K562 (cell line): Measurements from ENCODE around the gene RHOV. TPM values are rescaled to one million over a fixed set of nuclear protein-coding genes. Genes with fewer than 3 reads are reported as not detected.

Experiments used
- ATAC-seq: fragments of 200-7000 bp; cut with Tn5 transposase; 3 replicates; pipeline ENCODE4 v1.9.1; 2020; ENCODE audit warnings: moderate library complexity
- BruUV-seq: library from RNA; stranded (reverse); fragments of 400-500 nt; replicated peaks from 2 replicates; lab custom pipeline; 2021; lab: Mats Ljungman, UMichigan
- CTCF ChIA-PET: fragments of 300-600 bp; formaldehyde crosslinking; extraction: SDS; loops from one replicate; lab custom pipeline; 2021; ENCODE audit warnings: low intra/inter-chr PET ratio; lab: Yijun Ruan, JAX
- POLR2A ChIA-PET: fragments of 300-600, 350-650 bp; sonication (Branson Sonifier 250); formaldehyde crosslinking; extraction: SDS; loops from one replicate; lab custom pipeline; 2021; ENCODE audit warnings: antibody characterized with exemption, inconsistent platforms; lab: Yijun Ruan, JAX
- DNase-seq, 4 experiments: peaks; one replicate each; pipeline versions ENCODE4 v3.0.0 to v3.0.0-alpha.2; 2011 to 2018; ENCODE audit warnings: low spot score in 3 of 4, mixed read lengths in 3 of 4; ENCODE audit errors: extremely low read depth in 1 of 4
- FAIRE-seq: peaks from 2 replicates; lab custom pipeline; 2011; peaks lifted over from hg19 to GRCh38; lab: Jason Lieb, UNC
- H2AFZ ChIP-seq: 2 replicates; pipeline ENCODE4 v1.6.0; 2011; ENCODE audit warnings: low read depth, low read length, control low read depth, inconsistent platforms
- H3K27ac ChIP-seq: fragments of 200-600 bp; 3 replicates; pipeline ENCODE4 v1.8.0; 2011; ENCODE audit warnings: low read depth, mild to moderate bottlenecking, control low read depth, inconsistent platforms, low read length, moderate library complexity, mixed read lengths; ENCODE audit errors: extremely low read depth
- H3K27me3 ChIP-seq, 2 experiments: fragments of 300-600 bp in 1 of 2; 2 replicates in 1 of 2; 3 replicates in 1 of 2; pipeline versions ENCODE4 v1.6.0 to v1.8.0; 2011; ENCODE audit warnings: inconsistent platforms in 2 of 2, low read length in 2 of 2, mild to moderate bottlenecking in 1 of 2, mixed read lengths in 1 of 2, moderate library complexity in 1 of 2; ENCODE audit not compliant: control insufficient read depth in 2 of 2, insufficient read depth in 2 of 2
- H3K36me3 ChIP-seq: fragments of 300-600 bp; 3 replicates; pipeline ENCODE4 v1.8.0; 2011; ENCODE audit warnings: mild to moderate bottlenecking, low read length, inconsistent platforms; ENCODE audit not compliant: control insufficient read depth, insufficient read depth
- H3K4me1 ChIP-seq, 2 experiments: fragments of 200-600 bp in 1 of 2; replicated peaks in 1 of 2; 2 replicates in 1 of 2; 3 replicates in 1 of 2; pipeline versions ENCODE4 v1.5.1 to v1.8.0; 2011; ENCODE audit warnings: inconsistent platforms in 2 of 2, low read length in 2 of 2, mild to moderate bottlenecking in 1 of 2, mixed read lengths in 1 of 2, moderate library complexity in 1 of 2; ENCODE audit not compliant: control insufficient read depth in 2 of 2, insufficient read depth in 2 of 2
- H3K4me2 ChIP-seq: 2 replicates; pipeline ENCODE4 v1.6.1; 2011; ENCODE audit warnings: low read length, control low read depth, inconsistent platforms, mixed read lengths; ENCODE audit not compliant: insufficient read depth
- H3K4me3 ChIP-seq: fragments of 200-600 bp; sonication (generic), shearing (Covaris generic); 2 replicates; pipeline ENCODE4 v1.5.1; 2016; ENCODE audit warnings: control low read depth, inconsistent platforms
- H3K79me2 ChIP-seq: fragments of 200-600 bp; 3 replicates; pipeline ENCODE4 v1.8.0; 2011; ENCODE audit warnings: low read length, inconsistent platforms; ENCODE audit not compliant: control insufficient read depth, insufficient read depth
- H3K9ac ChIP-seq, 2 experiments: 2 replicates each; pipeline versions ENCODE4 v1.6.0 to v1.6.1; 2011; ENCODE audit warnings: low read depth in 2 of 2, low read length in 2 of 2, control low read depth in 1 of 2, inconsistent platforms in 1 of 2, mild to moderate bottlenecking in 1 of 2, mixed read lengths in 1 of 2; ENCODE audit not compliant: insufficient read depth in 1 of 2
- H3K9me1 ChIP-seq: one replicate; pipeline ENCODE4 v1.6.0; 2011; ENCODE audit warnings: inconsistent platforms, mild to moderate bottlenecking, low read length, moderate library complexity; ENCODE audit not compliant: control insufficient read depth, insufficient read depth
- H3K9me3 ChIP-seq: replicated peaks from 2 replicates; pipeline ENCODE4 v1.5.1; 2011; ENCODE audit warnings: low read depth, low read length, inconsistent platforms; ENCODE audit not compliant: control insufficient read depth, insufficient read depth
- H4K20me1 ChIP-seq: replicated peaks from 2 replicates; pipeline ENCODE4 v1.6.1; 2011; ENCODE audit warnings: low read length, inconsistent platforms, mixed read lengths; ENCODE audit not compliant: control insufficient read depth, insufficient read depth
- WGBS: fragments of 100-300 bp; shearing (Covaris generic); methylation state at CpG from one replicate; pipeline ENCODE4 v1.1.6; 2016; ENCODE audit warnings: low coverage, mixed read lengths; ENCODE audit not compliant: insufficient coverage; ENCODE audit errors: missing lambda C conversion rate; 5-methylcytosine and 5-hydroxymethylcytosine counted together
- in situ Hi-C: fragments of 300-500 bp; cut with MboI; formaldehyde crosslinking; loops from 4 replicates; pipeline ENCODE4 v1.15.0; 2018; ENCODE audit warnings: inconsistent platforms, mixed read lengths
- intact Hi-C: fragments of 100-400 bp; cut with micrococcal nuclease; formaldehyde crosslinking; loops from 2 replicates; pipeline ENCODE4 v1.14.2; 2022
- polyA plus RNA-seq, 8 experiments: library from polyadenylated mRNA; depleted of rRNA in 4 of 8; stranded (reverse) in 5 of 8; unstranded in 3 of 8; fragments of >200 nt; fragmentation: Nextera tagmentation in 2 of 8; fragmentation: Illumina TruSeq in 1 of 8; extraction: Ambion mirVana in 2 of 8; extraction: Trizol in 1 of 8; gene quantifications; 2 replicates each; pipeline versions ENCODE4 v1.2.1 to v1.2.3, GENCODE V29; 2011 to 2014; ENCODE audit warnings: inconsistent platforms in 1 of 8, missing spikeins in 1 of 8
- total RNA-seq, 7 experiments: library from RNA; depleted of rRNA in 6 of 7; stranded (reverse); fragments of >200 nt in 6 of 7; fragmentation: Illumina TruSeq in 2 of 7; extraction: Trizol in 2 of 7; gene quantifications; 2 replicates each; pipeline versions ENCODE4 v1.2.1 to v1.2.3, GENCODE V29; 2011 to 2021; ENCODE audit warnings: low replicate concordance in 1 of 7
- TF ChIP-seq, protein P1 (sequence below): fragments of 450-650 bp; IDR thresholded peaks from 2 replicates; pipeline ENCODE4 v1.6.1; 2017; ENCODE audit warnings: mild to moderate bottlenecking, moderate library complexity
- TF ChIP-seq, protein P2 (sequence below): fragments of 250-450 bp; sonication (Bioruptor Pico); IDR thresholded peaks from 2 replicates; pipeline ENCODE4 v1.8.0; 2022; ENCODE audit warnings: moderate library complexity, mild to moderate bottlenecking, inconsistent platforms

Gene RHOV
- total and polyA plus RNA-seq, 9 of the 15 experiments (the other 6 are each of a cell fraction or from before 2014, with no cell fraction given): 0.08 to 2.0 (median 1.1) TPM

DNA sequence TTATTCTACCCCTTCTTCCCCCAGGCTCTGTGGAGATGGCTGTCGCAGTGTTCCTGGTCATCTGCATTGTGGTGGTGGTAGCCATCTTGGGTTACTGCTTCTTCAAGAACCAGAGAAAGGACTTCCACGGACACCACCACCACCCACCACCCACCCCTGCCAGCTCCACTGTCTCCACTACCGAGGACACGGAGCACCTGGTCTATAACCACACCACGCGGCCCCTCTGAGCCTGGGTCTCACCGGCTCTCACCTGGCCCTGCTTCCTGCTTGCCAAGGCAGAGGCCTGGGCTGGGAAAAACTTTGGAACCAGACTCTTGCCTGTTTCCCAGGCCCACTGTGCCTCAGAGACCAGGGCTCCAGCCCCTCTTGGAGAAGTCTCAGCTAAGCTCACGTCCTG is 17.3 kb downstream of the RHOV start:
- Histone ChIP-seq H3K27me3 (no peaks in the 10 kb centered on the region; a peak in 1 of 5 replicates), H3K4me1 (peaks cover 13 to 26% of the 10 kb centered on the region in 2 experiments; a peak in 4 of 5 replicates), H3K9me3 (no peaks in the 10 kb centered on the region)
- POLR2A ChIA-PET: interaction anchor here (1.8 kb wide), 1 partner anchor 9 kb away, joined by 12 read pairs; no protein-coding TSS in a partner anchor
- no TSS peak for BruUV-seq
- DNase-seq (no peak), ATAC-seq (no peak)
- TF ChIP-seq, protein P1, sequence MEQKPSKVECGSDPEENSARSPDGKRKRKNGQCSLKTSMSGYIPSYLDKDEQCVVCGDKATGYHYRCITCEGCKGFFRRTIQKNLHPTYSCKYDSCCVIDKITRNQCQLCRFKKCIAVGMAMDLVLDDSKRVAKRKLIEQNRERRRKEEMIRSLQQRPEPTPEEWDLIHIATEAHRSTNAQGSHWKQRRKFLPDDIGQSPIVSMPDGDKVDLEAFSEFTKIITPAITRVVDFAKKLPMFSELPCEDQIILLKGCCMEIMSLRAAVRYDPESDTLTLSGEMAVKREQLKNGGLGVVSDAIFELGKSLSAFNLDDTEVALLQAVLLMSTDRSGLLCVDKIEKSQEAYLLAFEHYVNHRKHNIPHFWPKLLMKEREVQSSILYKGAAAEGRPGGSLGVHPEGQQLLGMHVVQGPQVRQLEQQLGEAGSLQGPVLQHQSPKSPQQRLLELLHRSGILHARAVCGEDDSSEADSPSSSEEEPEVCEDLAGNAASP: no peak
- TF ChIP-seq, protein P2, sequence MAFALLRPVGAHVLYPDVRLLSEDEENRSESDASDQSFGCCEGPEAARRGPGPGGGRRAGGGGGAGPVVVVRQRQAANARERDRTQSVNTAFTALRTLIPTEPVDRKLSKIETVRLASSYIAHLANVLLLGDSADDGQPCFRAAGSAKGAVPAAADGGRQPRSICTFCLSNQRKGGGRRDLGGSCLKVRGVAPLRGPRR (CRISPR knock-in tag): no peak
- TF ChIP-seq, all 486 proteins: peak for 0
- Histone ChIP-seq H2AFZ (peak overlapping the region; percentile 95; the same call in 1 of the 2 replicates), H3K79me2 (no peaks in the 10 kb centered on the region), H3K4me2 (no peak overlapping the region), H3K4me3 (no peak overlapping the region), H3K9ac (peak overlapping the region in 1 of 2 experiments; percentile 77; a peak in 2 of 4 replicates), H3K27ac (no peak overlapping the region), H4K20me1 (no peaks in the 10 kb centered on the region), H3K36me3 (no peaks in the 10 kb centered on the region), H3K9me1 (no peaks in the 10 kb centered on the region)
- in situ Hi-C loops (loop anchor here (5.0 kb wide), 1 partner anchor 36 kb away; the partner anchor contains the start of gene VPS18), intact Hi-C loops (loop anchor here (1.0 to 10.0 kb wide), 3 partner anchors 38 to 182 kb away; partner anchors contain the start of gene VPS18)
- FAIRE-seq: no peak
- WGBS: 20% methylated on average over 7 of the region's 8 CpGs
- CTCF ChIA-PET: interaction anchor here (6.2 kb wide), 1 partner anchor 36 kb away, joined by 75 read pairs; the partner anchor contains the start of gene VPS18
